Fibroblast of skin of back (primary cell): Measurements from ENCODE around the gene BPIFB3.
"Not testable (repeated sequence)": the region's sequence is repeated elsewhere in the genome, so short reads cannot be mapped to it uniquely, and the experiment has no call there.

ENCODE experiments used
- DNase-seq: peaks from one replicate; pipeline ENCODE4 v3.0.0-alpha.2; 2013

The BPIFB3 gene

GRCh38 chr20:33091693-33092092 lies 38.0 kb downstream of the BPIFB3 start:
- DNase-seq = no peak

DNA sequence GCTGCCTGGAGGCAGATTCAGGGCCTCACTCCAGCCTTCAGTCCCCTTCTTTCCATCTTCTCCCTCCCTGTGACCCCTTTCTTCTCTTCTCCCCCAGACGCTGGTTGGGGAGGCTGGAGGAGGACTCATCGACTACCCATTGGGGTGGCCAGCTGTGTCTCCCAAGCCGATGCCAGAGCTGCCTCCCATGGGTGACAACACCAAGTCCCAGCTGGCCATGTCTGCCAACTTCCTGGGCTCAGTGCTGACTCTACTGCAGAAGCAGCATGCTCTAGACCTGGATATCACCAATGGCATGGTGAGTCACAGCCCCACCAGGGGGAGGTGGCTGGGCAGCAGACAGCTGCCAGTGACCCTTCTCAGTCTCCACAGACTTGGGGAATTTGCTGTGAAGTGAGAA lies 38.7 kb downstream of the BPIFB3 start:
- no peak for DNase-seq

- no peak for DNase-seq
Measured at GRCh38 chr20:33093074-33093473, 39.4 kb downstream of the BPIFB3 start.

GRCh38 chr20:33093582-33093981 lies 39.9 kb downstream of the BPIFB3 start:
- no peak for DNase-seq

DNA sequence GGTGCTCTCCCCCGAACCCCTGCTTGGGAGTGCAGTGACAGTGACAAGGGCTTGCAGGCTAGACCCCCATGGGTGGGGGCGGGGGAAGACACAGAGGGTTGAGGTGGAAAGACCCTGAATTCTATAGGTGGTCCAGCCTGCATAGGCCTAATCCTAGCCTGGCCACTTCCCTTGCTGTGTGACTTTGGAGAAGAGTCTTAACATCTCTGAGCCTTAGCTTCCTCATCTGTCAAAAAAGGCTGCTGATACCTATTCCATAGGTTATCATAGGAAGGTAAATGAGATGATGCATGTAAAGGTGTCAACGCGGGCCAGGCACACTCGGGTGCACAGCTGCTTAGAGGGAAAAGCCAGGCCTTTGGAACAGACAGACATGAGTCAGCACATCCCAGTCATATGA lies 41.5 kb downstream of the BPIFB3 start:
- DNase-seq = no peak

DNA sequence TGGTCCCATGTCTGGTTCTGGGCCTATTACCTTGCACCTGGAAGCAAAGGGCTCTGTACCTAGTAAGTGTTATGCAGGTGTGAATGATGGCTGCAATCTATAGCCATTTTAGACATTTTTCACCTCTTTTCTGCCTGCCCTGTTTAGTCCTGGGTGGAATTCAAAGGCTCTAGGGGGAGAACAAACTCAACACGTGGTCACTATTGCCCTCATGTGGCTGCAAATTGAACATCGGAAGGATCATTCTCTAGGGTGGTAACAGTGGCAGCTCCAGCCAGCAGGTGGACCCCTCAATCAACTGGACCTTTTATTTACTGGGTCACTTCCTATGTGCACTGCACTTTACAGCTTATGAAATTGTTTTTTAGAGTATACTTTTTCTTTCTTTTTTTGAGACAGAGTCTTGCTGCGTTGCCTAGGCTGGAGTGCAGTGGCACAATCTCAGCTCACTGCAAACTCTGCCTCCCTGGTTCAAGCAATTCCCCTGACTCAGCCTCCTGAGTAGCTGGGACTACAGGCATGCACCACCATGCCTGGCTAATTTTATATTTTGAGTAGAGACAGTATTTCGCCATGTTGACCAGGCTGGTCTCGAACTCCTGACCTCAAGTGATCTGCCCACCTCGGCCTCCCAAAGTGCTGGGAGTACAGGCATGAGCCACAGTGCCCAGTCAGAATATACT lies 42.3 kb downstream of the BPIFB3 start:
- peak; percentile 38 for DNase-seq

GRCh38 chr20:33097001-33097400 lies 43.3 kb downstream of the BPIFB3 start:
- no peak for DNase-seq

DNA sequence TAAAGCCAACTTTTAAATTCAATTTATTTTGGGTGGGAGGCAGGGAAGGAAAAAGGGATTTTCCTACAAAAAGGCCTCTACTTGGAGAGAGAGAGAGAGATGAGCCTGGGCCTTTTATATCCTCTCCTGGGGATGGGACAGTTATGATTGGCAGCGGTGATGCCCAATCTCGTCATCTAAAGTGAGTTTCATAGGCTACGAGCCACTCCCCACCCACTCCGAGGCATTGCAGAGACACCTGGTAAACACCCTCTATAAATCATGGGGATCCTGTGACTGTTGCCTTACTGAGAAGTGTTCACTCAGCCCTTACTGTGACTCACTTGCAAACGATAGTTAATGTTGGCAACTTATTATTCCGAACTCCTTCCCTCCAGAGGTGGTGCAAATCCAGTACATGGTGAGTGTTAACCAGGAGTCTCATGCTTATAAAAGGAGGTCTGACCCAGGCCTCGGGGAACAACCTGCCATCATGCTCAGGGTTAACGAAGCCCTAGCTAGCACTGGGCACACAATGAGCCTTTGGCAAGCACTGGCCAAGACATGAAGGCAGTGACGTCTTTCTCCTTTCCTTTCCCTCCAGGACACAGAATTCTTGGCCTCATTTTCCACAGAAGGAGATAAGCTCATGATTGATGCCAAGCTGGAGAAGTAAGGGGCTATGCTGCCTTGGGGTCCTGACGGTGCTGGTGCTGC lies 46.3 kb downstream of the BPIFB3 start:
- no peak for DNase-seq

DNA sequence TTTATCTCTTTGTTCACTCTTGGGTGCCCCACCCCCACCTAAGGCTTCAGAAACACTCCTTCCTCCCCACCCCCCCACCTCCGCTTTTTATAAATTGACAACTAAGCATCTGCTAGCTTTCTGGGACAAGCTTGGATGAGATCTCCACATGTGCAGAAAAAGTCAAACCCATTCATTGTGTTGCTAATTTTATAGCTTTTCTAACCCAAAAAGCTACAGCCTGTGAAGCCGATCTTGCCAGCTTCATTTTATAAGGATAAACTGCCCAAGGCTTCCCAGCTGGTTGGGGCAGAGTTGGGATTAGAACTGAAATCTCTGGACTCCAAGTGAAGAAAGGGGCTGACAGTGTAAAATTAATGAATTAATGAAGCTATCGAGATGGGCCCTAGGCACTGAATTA lies 49.9 kb downstream of the BPIFB3 start:
- DNase-seq = no peak

DNA sequence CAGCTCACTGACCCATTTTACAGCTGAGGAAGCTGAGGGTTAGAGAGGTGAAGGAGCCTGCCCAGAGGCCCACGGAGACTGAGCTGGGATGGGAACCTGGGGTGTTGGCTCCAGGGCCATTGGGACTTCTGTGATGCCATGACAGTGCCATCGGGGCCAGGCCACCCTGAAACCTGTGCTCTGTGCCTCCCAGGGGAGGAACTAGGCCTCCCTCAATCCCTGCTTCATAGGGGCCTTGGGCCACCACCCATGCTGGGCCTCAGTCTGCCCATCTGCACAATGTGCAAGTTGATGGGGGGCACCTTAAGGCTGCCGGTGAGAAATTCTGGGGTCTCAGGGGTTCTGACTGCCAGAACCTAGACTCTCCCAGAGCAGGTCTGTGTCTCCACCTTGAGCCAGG lies 50.6 kb downstream of the BPIFB3 start:
- DNase-seq = no peak

DNA sequence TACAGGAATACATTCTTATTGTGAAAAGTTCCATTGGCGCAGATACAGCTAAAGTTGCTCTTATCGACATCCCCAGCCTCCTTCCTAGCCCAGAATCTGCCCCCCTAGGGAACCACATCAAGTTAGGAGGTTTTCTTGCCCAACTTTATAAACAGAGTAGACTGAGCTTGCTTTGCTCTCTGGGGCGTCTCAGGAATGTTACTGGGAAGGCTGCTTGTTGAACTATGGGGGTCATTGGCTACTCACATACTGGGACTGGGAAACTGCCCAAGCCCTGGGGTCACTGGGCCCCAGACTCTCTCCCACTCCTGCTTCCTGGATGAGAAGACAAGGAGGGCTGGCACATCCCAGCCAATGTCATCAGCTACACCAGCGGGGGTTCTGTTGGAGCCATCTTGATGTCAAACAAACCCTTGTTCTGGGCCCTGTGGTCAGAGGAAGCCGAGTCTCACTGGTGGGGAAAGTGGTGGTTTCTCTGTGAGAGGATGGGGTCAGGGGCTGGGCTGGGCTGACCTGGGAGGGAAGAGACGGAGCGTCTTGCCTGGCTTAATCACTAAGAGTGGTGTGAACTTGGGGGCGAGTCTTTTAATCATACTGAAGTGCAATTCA lies 51.7 kb downstream of the BPIFB3 start:
- DNase-seq = no peak

GRCh38 chr20:33106058-33106620 lies 52.4 kb downstream of the BPIFB3 start:
- DNase-seq = not testable (repeated sequence)

GRCh38 chr20:33108661-33109060 lies 55.0 kb downstream of the BPIFB3 start:
- no peak for DNase-seq

GRCh38 chr20:33110147-33110825 lies 56.6 kb downstream of the BPIFB3 start:
- no peak for DNase-seq

- DNase-seq = no peak
Measured at GRCh38 chr20:33111306-33111705, 57.6 kb downstream of the BPIFB3 start.

DNA sequence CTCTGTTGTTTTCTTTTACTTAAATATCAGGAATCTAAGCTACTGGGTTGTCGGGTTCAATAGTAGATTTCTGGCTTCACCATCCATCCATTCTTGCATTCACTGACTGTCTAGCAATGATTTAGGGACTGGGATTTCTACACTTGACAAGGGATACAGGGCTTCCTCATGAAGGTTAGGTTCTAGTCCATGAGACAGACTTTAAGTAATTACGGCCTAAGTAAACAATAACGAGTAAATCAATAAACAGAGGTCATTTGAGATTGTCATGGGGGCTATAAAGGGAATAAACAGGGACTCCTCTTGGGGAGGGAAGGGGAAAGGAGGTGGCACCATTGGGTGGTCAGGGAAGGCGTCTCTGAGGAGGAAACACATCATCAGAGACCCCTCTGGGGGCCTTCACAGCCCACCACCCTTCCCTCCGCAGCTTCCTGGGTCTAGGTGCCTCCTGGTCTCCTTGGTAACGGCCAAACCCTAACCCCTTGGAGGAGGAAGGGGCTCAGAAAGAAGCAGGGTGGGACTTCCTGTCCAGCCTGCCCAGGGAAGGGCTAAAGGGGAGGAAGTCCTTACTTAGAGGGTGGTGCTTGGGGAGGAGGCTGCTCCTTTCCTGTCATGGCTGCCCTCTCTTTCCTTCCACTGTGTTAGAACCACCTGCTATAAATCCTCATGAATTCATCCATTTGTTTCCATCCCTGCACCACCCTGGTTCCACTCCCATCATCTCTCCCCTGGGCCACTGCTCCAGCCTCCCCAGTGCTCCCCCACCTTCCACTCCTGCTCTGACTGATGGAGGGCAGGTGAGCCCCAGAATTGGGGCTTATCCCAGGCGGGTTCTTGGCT lies 59.1 kb downstream of the BPIFB3 start:
- no peak for DNase-seq

DNA sequence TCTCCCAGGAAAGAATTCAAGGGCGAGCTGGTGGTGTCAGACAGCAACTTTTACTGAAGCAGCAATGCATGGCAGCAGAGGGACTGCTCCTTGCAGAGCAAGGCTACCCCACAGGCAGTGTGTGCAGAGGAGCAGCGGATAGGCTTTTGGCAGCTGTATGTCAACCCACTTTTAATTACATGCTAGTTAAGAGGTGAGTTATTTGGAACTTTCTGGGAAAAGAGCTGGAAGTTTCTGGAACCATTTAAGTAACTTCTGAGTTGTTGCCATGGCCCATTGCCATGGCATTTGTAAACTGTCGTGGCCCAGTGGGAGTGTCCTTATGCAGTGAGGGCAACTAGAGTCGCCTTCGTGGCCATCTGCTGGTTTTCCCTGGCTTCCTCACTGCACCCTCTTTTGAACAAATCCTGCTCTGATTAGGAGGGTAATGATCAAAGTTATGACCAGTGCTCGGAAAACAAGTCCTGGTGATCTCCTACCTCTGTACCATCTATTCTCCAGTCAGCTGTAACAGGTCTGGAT lies 59.7 kb downstream of the BPIFB3 start:
- DNase-seq = no peak

DNA sequence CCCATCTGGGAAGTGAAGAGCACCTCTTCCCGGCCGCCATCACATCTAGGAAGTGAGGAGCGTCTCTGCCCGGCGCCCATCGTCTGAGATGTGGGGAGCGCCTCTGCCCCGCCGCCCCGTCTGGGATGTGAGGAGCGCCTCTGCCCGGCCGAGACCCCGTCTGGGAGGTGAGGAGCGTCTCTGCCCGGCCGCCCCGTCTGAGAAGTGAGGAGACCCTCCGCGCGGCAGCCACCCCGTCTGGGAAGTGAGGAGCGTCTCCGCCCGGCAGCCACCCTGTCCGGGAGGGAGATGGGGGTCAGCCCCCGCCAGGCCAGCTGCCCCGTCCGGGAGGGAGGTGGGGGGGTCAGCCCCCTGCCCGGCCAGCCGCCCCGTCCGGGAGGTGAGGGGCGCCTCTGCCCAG lies 61.8 kb downstream of the BPIFB3 start:
- DNase-seq = not testable (repeated sequence)

- peak; percentile 11 for DNase-seq
Measured at GRCh38 chr20:33119725-33120720, 66.3 kb downstream of the BPIFB3 start.

- no peak for DNase-seq
Measured at GRCh38 chr20:33120934-33121333, 67.2 kb downstream of the BPIFB3 start.

GRCh38 chr20:33122297-33122696 lies 68.6 kb downstream of the BPIFB3 start:
- not testable (repeated sequence) for DNase-seq
